Chondrocyte (in vitro differentiated cells): ENCODE measurements around the gene PAFAH1B1. TPM values are rescaled to one million over a fixed set of nuclear protein-coding genes. Genes with fewer than 3 reads are reported as not detected.

ENCODE experiments used
- DNase-seq: peaks from one replicate; pipeline ENCODE4 v3.0.0; 2021; ENCODE audit warnings: mixed read lengths, low spot score
- H3K27ac Mint-ChIP-seq: one replicate; pipeline ENCODE4 v1.8.0; 2021; ENCODE audit warnings: mild to moderate bottlenecking, moderate library complexity, mixed read lengths; ENCODE audit not compliant: unreplicated experiment
- H3K27me3 Mint-ChIP-seq: 2 replicates; pipeline ENCODE4 v1.8.0; 2021; ENCODE audit warnings: low read depth, mixed read lengths
- H3K36me3 Mint-ChIP-seq: 2 replicates; pipeline ENCODE4 v1.8.0; 2021; ENCODE audit warnings: low read depth, mixed read lengths
- H3K4me1 Mint-ChIP-seq: 2 replicates; pipeline ENCODE4 v1.8.0; 2021; ENCODE audit warnings: low read depth, mild to moderate bottlenecking, mixed read lengths
- H3K4me3 Mint-ChIP-seq: one replicate; pipeline ENCODE4 v1.8.0; 2021; ENCODE audit warnings: mild to moderate bottlenecking, moderate library complexity, mixed read lengths; ENCODE audit not compliant: unreplicated experiment
- H3K9me3 Mint-ChIP-seq: 2 replicates; pipeline ENCODE4 v1.8.0; 2021; ENCODE audit warnings: low read depth, mixed read lengths
- CTCF ChIP-seq: fragments of 200-600 bp; sonication (generic); IDR thresholded peaks from 2 replicates; pipeline ENCODE4 v1.5.0; 2021; ENCODE audit warnings: antibody characterized with exemption, mild to moderate bottlenecking, moderate library complexity
- total RNA-seq: library from RNA; stranded (reverse); gene quantifications from 3 replicates; pipeline ENCODE4 v1.2.1, GENCODE V29; 2021

The PAFAH1B1 gene
- total RNA-seq, 1 donor from 2014 or later: 151 TPM

- peaks cover 79% of the 10 kb centered on the region for H3K4me1 Mint-ChIP-seq
- peak overlapping the region; percentile 80 for H3K27ac Mint-ChIP-seq
These were observed 41.0 kb downstream of the PAFAH1B1 start for GRCh38 chr17:2634361-2634960.

GRCh38 chr17:2635241-2635640 is 41.8 kb downstream of the PAFAH1B1 start:
- H3K4me1 Mint-ChIP-seq: peaks cover 71% of the 10 kb centered on the region
- no peak overlapping the region for H3K4me3 Mint-ChIP-seq
- no peak for TF ChIP-seq CTCF
- peaks cover 4% of the 10 kb centered on the region for H3K36me3 Mint-ChIP-seq
- H3K27ac Mint-ChIP-seq: peak overlapping the region; percentile 22
- no peaks in the 10 kb centered on the region for H3K9me3 Mint-ChIP-seq
- no peak for DNase-seq
- no peaks in the 10 kb centered on the region for H3K27me3 Mint-ChIP-seq

More at GRCh38 chr17:2634361-2634960, 41.0 kb downstream of the PAFAH1B1 start:
- TF ChIP-seq CTCF: no peak
- Mint-ChIP-seq H3K9me3 (no peaks in the 10 kb centered on the region), H3K4me3 (no peak overlapping the region), H3K27me3 (no peaks in the 10 kb centered on the region), H3K36me3 (peaks cover 2% of the 10 kb centered on the region)
- no peak for DNase-seq

GRCh38 chr17:2635675-2636074 is 42.2 kb downstream of the PAFAH1B1 start:
- no peak for TF ChIP-seq CTCF
- H3K9me3 Mint-ChIP-seq: no peaks in the 10 kb centered on the region
- DNase-seq: no peak
- H3K36me3 Mint-ChIP-seq: peaks cover 5% of the 10 kb centered on the region
- peaks cover 67% of the 10 kb centered on the region for H3K4me1 Mint-ChIP-seq
- H3K27me3 Mint-ChIP-seq: no peaks in the 10 kb centered on the region
- H3K4me3 Mint-ChIP-seq: no peak overlapping the region
- peak overlapping the region; percentile 22 for H3K27ac Mint-ChIP-seq

DNA sequence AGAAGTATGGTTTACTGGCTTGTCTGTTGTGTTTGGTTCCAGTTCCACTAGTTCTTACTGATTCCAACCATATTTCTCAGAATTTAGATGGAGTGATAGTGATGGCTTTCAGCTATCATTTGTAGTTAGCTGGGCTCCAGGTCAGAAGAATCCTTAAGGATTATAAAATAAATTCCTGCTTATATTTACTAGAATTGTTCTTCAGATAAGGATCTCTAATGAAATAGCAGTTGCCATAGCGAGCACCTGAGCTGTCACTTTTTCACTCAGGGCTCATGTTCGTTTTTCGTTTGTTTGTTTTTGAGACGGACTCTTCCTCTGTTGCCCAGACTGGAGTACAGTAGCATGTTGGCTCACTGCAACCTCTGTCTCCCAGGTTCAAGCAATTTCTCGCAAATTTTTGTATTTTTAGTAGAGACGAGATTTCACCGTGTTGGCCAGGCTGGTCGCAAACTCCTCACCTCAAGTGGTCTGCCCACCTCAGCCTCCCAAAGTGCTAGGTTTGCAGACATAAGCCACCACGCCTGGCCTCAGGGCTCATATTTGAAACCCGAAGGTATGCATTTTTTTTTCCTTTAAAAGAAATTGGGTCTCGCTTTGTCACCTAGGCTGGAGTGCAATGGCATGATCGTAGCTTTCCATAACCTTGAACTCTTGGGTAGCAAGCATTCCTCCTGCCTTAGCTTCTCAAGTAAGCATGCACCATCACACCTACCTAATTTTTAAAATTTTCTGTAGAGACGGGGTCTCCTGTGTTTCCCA is 42.9 kb downstream of the PAFAH1B1 start:
- Mint-ChIP-seq H3K27ac (peak overlapping the region; percentile 68), H3K4me3 (no peak overlapping the region), H3K9me3 (no peaks in the 10 kb centered on the region), H3K4me1 (peaks cover 60% of the 10 kb centered on the region), H3K27me3 (no peaks in the 10 kb centered on the region), H3K36me3 (peaks cover 9% of the 10 kb centered on the region)
- DNase-seq: no peak
- no peak for TF ChIP-seq CTCF

DNA sequence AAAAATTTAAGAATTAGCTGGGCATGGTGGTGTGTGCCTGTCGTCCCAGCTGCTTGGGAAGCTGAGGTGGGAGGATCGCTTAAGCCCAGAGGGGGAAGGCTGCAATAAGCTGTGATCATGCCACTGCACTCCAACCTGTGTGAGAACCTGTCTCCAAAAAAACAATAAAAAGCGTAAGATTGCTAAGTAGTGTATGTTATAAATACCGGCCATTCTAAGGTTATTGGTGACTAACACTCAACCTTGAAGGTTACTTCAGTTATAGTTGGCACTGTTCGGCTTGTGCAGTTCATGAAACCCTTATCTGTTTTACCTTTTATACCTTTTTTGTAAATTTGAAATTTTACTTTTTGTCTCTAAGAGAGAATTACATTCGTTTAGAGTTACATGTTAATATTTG is 44.0 kb downstream of the PAFAH1B1 start:
- DNase-seq: no peak
- peak overlapping the region; percentile 17 for H3K27ac Mint-ChIP-seq
- H3K36me3 Mint-ChIP-seq: peaks cover 12% of the 10 kb centered on the region
- no peak for TF ChIP-seq CTCF
- no peaks in the 10 kb centered on the region for H3K27me3 Mint-ChIP-seq
- H3K4me3 Mint-ChIP-seq: no peak overlapping the region
- H3K4me1 Mint-ChIP-seq: peaks cover 50% of the 10 kb centered on the region
- no peaks in the 10 kb centered on the region for H3K9me3 Mint-ChIP-seq
